Ammon's horn (tissue), 1 donor: ENCODE data around the gene FALEC.
A peak's percentile ranks its signal among the peaks of the same experiment; 100 is the strongest.

Source experiments
- DNase-seq: peaks from one replicate; pipeline ENCODE4 v3.0.0-alpha.2; 2016; ENCODE audit warnings: low spot score

FALEC gene

GRCh38 chr1:150511985-150512660 lies 3.4 kb upstream of the FALEC start:
- DNase-seq: no peak

DNA sequence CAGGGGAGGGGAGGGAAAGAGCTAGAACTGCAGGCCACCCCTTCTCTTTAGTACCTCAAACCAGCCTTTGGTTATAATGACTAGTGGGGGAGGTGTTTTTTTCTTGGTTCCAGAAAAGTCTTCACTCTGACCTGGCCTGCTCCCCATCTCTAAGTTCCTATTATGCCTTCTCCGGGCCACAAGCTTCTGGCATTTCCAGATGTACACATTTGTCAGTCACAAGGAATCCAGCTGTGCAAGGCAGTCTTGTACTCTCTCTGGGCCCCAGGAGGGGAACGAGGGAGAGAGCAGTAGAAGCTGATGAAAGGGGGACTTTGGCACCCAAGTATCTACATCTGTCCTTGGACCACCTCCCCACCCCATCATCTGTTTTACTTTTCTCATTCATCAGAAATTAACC lies 2.7 kb upstream of the FALEC start:
- DNase-seq: no peak

GRCh38 chr1:150513351-150513791 lies 2.2 kb upstream of the FALEC start:
- no peak for DNase-seq

DNA sequence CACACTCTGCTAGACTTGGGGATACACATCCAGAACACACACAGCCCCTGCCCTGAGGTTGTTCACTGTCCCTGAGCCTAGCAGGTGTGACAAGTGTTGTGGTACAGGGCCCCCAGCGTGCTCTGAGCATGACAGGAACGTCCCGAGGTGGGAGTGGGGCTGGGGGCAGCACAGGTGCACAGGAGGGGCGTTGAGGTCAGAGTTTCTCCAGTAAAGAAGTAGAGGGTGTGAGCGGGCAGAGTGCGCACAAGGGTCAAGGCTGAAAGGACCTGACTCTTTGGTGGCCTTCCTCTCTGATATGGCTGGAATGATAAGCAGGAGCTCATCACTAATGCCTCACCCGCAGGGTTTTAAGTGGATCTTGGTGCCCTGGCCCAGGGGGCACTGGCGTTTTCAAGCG lies 1.3 kb upstream of the FALEC start:
- DNase-seq: no peak

DNA sequence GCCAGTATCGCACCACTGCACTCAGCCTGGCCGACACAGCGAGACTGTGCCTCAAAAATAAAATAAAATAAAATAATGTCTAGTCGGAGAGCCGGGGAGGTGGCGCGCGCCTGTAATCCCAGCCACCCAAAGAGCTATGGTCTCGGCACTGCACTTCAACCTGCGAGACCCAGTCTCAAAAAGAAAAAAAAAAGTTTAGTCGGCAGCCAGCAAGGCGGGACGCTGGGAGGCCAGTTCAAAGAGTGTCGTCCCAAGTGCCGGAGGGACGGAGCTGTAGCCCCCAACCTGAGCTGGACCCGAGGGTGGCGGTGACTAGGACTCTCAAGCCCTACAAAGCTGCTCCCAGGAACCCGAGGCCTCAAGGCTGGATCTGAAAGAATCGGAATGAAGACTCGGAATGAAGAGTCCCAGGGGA lies 632 bp upstream of the FALEC start:
- DNase-seq: no peak

GRCh38 chr1:150516050-150516591 lies 569 bp downstream of the FALEC start:
- DNase-seq: peak; percentile 40

GRCh38 chr1:150516616-150517015 lies 1.1 kb downstream of the FALEC start:
- no peak for DNase-seq

DNA sequence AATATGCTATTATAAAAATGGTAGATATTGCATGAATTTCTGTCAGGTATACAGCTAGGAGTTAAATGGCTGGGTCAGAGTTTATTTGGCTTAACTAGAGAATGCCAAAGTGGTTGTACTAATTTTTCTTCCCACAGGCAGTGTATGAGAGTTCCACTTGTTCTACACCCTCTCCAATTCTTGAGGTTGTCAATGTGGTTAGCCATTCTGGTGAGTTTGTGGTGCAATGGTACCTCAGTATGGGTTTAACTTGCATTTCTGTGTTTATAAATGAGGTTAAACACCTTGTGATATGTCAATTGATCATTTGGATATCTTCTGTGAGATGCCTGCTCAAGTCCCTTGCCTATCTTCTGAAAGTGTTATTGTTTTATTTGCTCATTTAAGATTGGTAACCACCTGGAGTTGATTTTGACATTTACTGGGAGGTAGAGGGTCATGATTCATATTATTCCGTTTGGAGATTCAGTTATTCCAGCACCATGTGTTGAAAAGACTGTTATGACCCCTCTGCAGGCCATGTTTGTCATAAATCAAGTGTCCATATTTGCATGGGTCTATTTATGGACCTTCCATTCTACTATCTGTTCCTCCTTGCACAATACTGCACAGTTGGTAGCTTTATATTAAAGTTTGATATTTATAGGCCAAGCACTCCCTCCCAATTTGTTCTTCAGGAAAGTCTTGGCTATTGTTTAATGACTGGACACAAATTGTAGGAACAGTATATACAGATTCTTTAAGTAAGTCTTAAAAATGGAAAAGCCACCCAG lies 5.8 kb downstream of the FALEC start:
- no peak for DNase-seq

- DNase-seq: no peak
Observed at GRCh38 chr1:150525348-150525747, 9.8 kb downstream of the FALEC start.

- no peak for DNase-seq
Observed at GRCh38 chr1:150528196-150528595, 12.6 kb downstream of the FALEC start.

GRCh38 chr1:150529017-150529416 lies 13.5 kb downstream of the FALEC start:
- no peak for DNase-seq

DNA sequence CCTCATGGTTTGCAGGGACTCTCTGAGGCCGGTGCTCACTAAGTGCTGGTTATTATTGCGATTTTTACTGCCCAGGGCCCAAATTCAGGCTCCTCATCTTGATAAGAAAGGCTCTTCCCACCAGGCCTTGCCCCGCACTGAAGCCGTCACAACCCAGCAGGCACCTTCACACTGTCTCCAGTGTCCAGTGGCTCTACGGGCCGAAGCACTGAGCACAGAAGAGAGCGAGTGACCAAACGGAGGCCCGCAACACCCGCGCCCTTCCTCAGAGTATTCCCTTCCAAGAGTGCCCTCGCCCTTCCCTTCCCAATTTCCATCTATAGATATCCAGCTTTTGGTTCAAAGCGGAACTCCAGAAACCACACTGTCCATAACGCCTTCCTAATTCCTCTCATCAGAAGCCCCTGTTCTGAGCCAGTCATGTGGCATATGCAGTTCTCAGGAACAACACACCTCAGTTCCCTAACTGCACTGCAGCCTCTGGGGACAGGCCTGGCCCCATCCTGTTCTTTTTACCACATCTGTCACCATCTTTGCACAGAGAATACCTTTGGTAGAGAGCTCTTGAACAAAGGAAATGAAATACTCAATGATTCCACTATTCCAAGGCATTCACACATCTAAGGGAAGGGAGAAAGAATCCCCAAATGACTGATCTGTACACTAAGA lies 15.1 kb downstream of the FALEC start:
- no peak for DNase-seq

DNA sequence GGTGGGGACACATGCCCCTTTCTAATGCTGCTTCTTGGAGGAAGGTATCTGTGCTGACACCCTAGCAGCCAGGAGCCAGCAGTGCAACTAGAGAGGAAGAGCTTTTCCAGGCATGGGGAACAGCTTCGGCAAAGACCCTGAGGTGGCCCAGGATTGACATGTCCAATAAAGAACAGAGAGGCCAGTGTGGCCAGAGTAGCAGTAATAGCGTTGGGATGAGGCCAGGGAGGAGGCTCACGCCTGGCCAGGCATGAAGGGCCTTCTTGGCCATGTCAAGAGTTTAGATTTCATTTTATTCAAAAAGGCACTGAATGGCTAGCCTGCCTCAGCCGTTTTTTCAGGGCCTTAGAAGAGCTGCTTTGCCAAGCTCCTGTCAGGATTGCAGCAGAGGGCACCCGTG lies 17.3 kb downstream of the FALEC start:
- no peak for DNase-seq

DNA sequence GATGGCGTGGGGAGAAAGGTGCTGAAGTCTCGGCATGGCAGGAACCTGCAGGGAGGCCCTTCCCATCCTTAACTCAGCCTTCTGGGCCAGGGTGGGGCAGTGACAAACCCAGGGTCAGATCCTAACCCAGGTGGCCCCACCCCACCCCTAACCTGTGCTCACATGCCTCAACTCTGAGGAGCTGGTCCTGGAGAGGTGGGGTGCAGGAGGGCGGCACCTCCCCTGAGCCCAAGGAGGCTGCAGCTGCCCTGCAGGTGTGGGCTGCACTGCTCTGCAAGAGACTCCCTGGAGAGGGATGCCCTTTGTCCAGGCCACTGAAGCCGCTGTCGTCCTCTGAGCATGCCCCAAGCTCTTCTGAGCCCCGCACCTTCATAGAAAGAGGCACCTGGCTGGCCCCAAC lies 18.4 kb downstream of the FALEC start:
- DNase-seq: no peak

GRCh38 chr1:150535511-150536287 lies 20.1 kb downstream of the FALEC start:
- no peak for DNase-seq

GRCh38 chr1:150536836-150537731 lies 21.5 kb downstream of the FALEC start:
- DNase-seq: no peak

GRCh38 chr1:150537732-150538684 lies 22.5 kb downstream of the FALEC start:
- no peak for DNase-seq

DNA sequence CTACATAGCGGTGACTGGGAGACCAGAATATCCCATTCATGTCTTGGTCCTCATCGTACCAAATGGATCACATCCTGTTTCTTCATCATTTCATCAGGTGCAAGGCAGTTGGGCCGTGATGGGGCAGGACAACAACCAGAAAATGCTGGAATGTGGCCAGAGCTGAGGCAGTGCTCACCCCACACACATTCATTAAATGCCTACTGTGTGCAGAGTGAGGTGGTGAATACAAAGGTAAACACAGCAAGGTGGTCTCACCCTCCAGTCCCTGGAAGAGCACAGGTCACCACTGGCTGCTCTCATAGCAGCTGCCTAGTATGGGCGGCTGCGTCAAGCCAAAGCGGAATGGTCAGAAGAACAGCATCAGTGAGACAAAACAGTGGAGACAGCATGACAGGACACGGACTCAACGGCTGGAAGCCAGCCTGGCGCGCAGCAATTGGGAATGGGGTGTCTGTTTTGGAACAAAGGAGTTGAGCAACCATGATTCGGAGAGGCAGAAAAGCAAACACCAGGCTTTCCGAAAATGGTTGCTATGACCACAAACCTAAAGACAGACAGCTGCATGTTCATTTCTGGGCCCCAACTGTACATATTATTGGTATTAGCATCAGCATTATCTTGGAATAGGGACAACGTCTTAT lies 28.1 kb downstream of the FALEC start:
- DNase-seq: no peak

- DNase-seq: no peak
Observed at GRCh38 chr1:150544204-150544603, 28.7 kb downstream of the FALEC start.
